ENCODE results near the gene ZNF750.

ZNF750 gene

GRCh38 chr17:82815354-82815753, 24.5 kb downstream of the ZNF750 start:
- H3K4me2 ChIP-seq (ENCODE audit: low read length) = no peak overlapping the region
- TF ChIP-seq EZH2phosphoT487 (IDR thresholded peaks at IDR 0.05; ENCODE audit: borderline replicate concordance, low read length) = no peak
- no peaks in the 10 kb centered on the region for H3K9me3 ChIP-seq (ENCODE audit: control insufficient read depth, insufficient read depth, low read length)
- H3K4me1 ChIP-seq (ENCODE audit: control insufficient read depth, low read length) = peaks cover 13% of the 10 kb centered on the region
- no peaks in the 10 kb centered on the region for H3K27me3 ChIP-seq (ENCODE audit: control insufficient read depth, low read length)
- H4K20me1 ChIP-seq (ENCODE audit: control insufficient read depth, insufficient read depth, low read depth, low read length) = no peaks in the 10 kb centered on the region
- no peak overlapping the region for H3K27ac ChIP-seq (ENCODE audit: low read depth, low read length)
- no peaks in the 10 kb centered on the region for H3K9me2 ChIP-seq (replicated peaks; ENCODE audit: control insufficient read depth, low read length)
- no peak overlapping the region for H3K4me3 ChIP-seq (ENCODE audit: low read length)
- no peaks in the 10 kb centered on the region for H3K79me2 ChIP-seq (ENCODE audit: control insufficient read depth, low read length)
- H3K36me3 ChIP-seq (ENCODE audit: control insufficient read depth, low read length) = peaks cover 36% of the 10 kb centered on the region
- no peaks in the 10 kb centered on the region for H3F3A ChIP-seq (ENCODE audit: control insufficient read depth, insufficient read depth)

- no peaks in the 10 kb centered on the region for H4K20me1 ChIP-seq (ENCODE audit: control insufficient read depth, insufficient read depth, low read depth, low read length)
- no peaks in the 10 kb centered on the region for H3K9me2 ChIP-seq (replicated peaks; ENCODE audit: control insufficient read depth, low read length)
- peaks cover 13% of the 10 kb centered on the region for H3K4me1 ChIP-seq (ENCODE audit: control insufficient read depth, low read length)
- no peak overlapping the region for H3K27ac ChIP-seq (ENCODE audit: low read depth, low read length)
- no peaks in the 10 kb centered on the region for H3K9me3 ChIP-seq (ENCODE audit: control insufficient read depth, insufficient read depth, low read length)
- TF ChIP-seq EZH2phosphoT487 (IDR thresholded peaks at IDR 0.05; ENCODE audit: borderline replicate concordance, low read length) = no peak
- TF ChIP-seq, protein P1, sequence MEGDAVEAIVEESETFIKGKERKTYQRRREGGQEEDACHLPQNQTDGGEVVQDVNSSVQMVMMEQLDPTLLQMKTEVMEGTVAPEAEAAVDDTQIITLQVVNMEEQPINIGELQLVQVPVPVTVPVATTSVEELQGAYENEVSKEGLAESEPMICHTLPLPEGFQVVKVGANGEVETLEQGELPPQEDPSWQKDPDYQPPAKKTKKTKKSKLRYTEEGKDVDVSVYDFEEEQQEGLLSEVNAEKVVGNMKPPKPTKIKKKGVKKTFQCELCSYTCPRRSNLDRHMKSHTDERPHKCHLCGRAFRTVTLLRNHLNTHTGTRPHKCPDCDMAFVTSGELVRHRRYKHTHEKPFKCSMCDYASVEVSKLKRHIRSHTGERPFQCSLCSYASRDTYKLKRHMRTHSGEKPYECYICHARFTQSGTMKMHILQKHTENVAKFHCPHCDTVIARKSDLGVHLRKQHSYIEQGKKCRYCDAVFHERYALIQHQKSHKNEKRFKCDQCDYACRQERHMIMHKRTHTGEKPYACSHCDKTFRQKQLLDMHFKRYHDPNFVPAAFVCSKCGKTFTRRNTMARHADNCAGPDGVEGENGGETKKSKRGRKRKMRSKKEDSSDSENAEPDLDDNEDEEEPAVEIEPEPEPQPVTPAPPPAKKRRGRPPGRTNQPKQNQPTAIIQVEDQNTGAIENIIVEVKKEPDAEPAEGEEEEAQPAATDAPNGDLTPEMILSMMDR (IDR thresholded peaks at IDR 0.05; ENCODE audit: low read depth, low read length, poor library complexity, severe bottlenecking) = no peak
- no peaks in the 10 kb centered on the region for H3K79me2 ChIP-seq (ENCODE audit: control insufficient read depth, low read length)
- H3K36me3 ChIP-seq (ENCODE audit: control insufficient read depth, low read length) = peaks cover 41% of the 10 kb centered on the region
- no peaks in the 10 kb centered on the region for H3K27me3 ChIP-seq (ENCODE audit: control insufficient read depth, low read length)
- H3F3A ChIP-seq (ENCODE audit: control insufficient read depth, insufficient read depth) = no peaks in the 10 kb centered on the region
- no peak overlapping the region for H3K4me2 ChIP-seq (ENCODE audit: low read length)
- no peak overlapping the region for H3K4me3 ChIP-seq (ENCODE audit: low read length)
Observed at GRCh38 chr17:82814834-82815233, 25.0 kb downstream of the ZNF750 start.

- H3K79me2 ChIP-seq (ENCODE audit: control insufficient read depth, low read length) = no peaks in the 10 kb centered on the region
- H3F3A ChIP-seq (ENCODE audit: control insufficient read depth, insufficient read depth) = no peaks in the 10 kb centered on the region
- TF ChIP-seq EZH2phosphoT487 (IDR thresholded peaks at IDR 0.05; ENCODE audit: borderline replicate concordance, low read length) = no peak
- TF ChIP-seq, protein P1 (IDR thresholded peaks at IDR 0.05; ENCODE audit: low read depth, low read length, poor library complexity, severe bottlenecking) = no peak
- H3K4me3 ChIP-seq (ENCODE audit: low read length) = no peak overlapping the region
- no peaks in the 10 kb centered on the region for H3K9me2 ChIP-seq (replicated peaks; ENCODE audit: control insufficient read depth, low read length)
- no peaks in the 10 kb centered on the region for H3K9me3 ChIP-seq (ENCODE audit: control insufficient read depth, insufficient read depth, low read length)
- no peaks in the 10 kb centered on the region for H4K20me1 ChIP-seq (ENCODE audit: control insufficient read depth, insufficient read depth, low read depth, low read length)
- H3K4me2 ChIP-seq (ENCODE audit: low read length) = no peak overlapping the region
- H3K27ac ChIP-seq (ENCODE audit: low read depth, low read length) = no peak overlapping the region
- H3K4me1 ChIP-seq (ENCODE audit: control insufficient read depth, low read length) = peaks cover 2% of the 10 kb centered on the region; the same call in 1 of the 2 replicates
- peaks cover 41% of the 10 kb centered on the region for H3K36me3 ChIP-seq (ENCODE audit: control insufficient read depth, low read length)
- no peaks in the 10 kb centered on the region for H3K27me3 ChIP-seq (ENCODE audit: control insufficient read depth, low read length)
Observed at GRCh38 chr17:82813299-82814051, 26.3 kb downstream of the ZNF750 start.

- Histone ChIP-seq H3K27ac (ENCODE audit: low read depth, low read length) (no peak overlapping the region), H3K4me2 (ENCODE audit: low read length) (no peak overlapping the region), H3K9me2 (replicated peaks; ENCODE audit: control insufficient read depth, low read length) (no peaks in the 10 kb centered on the region), H3K9me3 (ENCODE audit: control insufficient read depth, insufficient read depth, low read length) (no peaks in the 10 kb centered on the region), H3K4me1 (ENCODE audit: control insufficient read depth, low read length) (no peaks in the 10 kb centered on the region), H4K20me1 (ENCODE audit: control insufficient read depth, insufficient read depth, low read depth, low read length) (no peaks in the 10 kb centered on the region), H3K4me3 (ENCODE audit: low read length) (no peak overlapping the region), H3F3A (ENCODE audit: control insufficient read depth, insufficient read depth) (no peaks in the 10 kb centered on the region), H3K27me3 (ENCODE audit: control insufficient read depth, low read length) (no peaks in the 10 kb centered on the region), H3K36me3 (ENCODE audit: control insufficient read depth, low read length) (peaks cover 37% of the 10 kb centered on the region), H3K79me2 (ENCODE audit: control insufficient read depth, low read length) (no peaks in the 10 kb centered on the region)
- TF ChIP-seq, protein P1 (IDR thresholded peaks at IDR 0.05; ENCODE audit: low read depth, low read length, poor library complexity, severe bottlenecking) = no peak
- TF ChIP-seq EZH2phosphoT487 (IDR thresholded peaks at IDR 0.05; ENCODE audit: borderline replicate concordance, low read length) = no peak
Observed at GRCh38 chr17:82812601-82813000, 27.2 kb downstream of the ZNF750 start.

All from DOHH2 (cell line).